Head of caudate nucleus (tissue), 42 donors: Measurements from ENCODE around the gene CCDC88A.
A peak's percentile ranks its signal among the peaks of the same experiment; 100 is the strongest.
"Not testable (repeated sequence)": the region's sequence is repeated elsewhere in the genome, so short reads cannot be mapped to it uniquely, and the experiment has no call there.

Experiments
- DNase-seq, 42 donors: peaks; one replicate each; pipeline versions ENCODE4 v3.0.0 to v3.0.0-alpha.2; 2020 to 2021; ENCODE audit warnings: mixed read lengths in 7 of 42
- intact Hi-C: fragments of 100-400 bp; cut with DNase I; formaldehyde crosslinking; loops from one replicate; pipeline ENCODE4 v1.15.0; 2022

CCDC88A gene

DNA sequence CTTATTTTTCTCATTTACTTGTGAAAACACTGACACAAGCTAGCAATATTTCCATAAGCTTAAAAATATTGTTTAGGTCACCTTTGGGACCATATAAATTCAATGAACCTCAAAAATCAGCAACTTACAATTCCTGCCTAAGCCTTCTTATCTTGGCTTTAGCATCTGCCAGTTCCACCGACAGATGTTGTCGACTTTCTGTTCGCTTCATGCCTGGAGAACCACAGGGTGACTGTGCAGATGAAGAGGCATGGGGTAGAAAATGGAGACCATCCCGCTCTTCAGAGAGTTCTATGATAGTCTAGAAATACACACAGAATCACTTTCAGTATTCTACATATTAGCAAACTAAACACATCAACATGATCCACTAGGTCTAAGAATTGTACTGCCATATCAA is 64.2 kb downstream of the CCDC88A start:
- DNase-seq = no peak
- intact Hi-C loops = loop anchor here (10.0 kb wide), 1 partner anchor 81 kb away; no protein-coding TSS in a partner anchor

GRCh38 chr2:55351672-55352071 is 68.0 kb downstream of the CCDC88A start:
- intact Hi-C loops = loop anchor here (10.0 kb wide), 1 partner anchor 77 kb away; no protein-coding TSS in a partner anchor
- no peak for DNase-seq

GRCh38 chr2:55345064-55345463 is 74.6 kb downstream of the CCDC88A start:
- intact Hi-C loops = no loop called here
- DNase-seq = no peak

GRCh38 chr2:55338268-55338667 is 81.4 kb downstream of the CCDC88A start:
- intact Hi-C loops = no loop called here
- DNase-seq = no peak

GRCh38 chr2:55334728-55335127 is 84.9 kb downstream of the CCDC88A start:
- DNase-seq = no peak
- intact Hi-C loops = no loop called here

- DNase-seq = no peak
- intact Hi-C loops = no loop called here
Observed at GRCh38 chr2:55330541-55331297, 88.9 kb downstream of the CCDC88A start.

DNA sequence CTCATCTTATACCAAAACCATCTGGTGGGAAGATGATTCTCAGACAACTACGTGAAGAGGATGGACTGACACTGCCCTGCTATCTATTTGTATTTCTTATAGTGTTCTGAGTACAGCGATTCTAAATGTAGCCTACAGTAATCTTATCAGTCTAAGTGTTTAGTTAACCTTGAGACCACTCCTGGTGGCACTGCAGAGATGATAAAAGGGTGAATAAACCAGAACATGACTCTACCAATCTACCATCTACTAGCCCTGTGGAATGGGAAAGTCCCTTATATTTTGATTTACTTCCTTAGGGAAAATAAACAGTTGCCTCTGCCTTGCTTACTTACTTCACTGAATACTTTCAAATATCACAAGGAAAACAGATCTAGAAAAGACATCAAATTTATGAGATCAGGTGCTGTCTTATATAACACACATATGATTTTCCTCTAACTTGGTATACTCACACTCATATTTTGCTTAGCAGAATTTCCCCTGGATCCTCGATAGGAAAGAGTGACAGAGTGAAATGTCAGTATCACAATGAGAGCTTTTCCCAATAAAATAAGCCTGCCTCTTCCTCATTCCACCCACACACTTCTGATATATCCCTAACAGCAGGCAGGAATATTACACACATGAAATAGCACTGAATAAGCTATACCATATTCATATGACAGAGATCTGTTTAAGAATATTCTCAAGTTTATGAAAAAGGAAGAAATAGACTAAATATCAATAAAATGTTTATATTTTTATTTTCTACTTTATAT is 92.0 kb downstream of the CCDC88A start:
- intact Hi-C loops = no loop called here
- DNase-seq = no peak

DNA sequence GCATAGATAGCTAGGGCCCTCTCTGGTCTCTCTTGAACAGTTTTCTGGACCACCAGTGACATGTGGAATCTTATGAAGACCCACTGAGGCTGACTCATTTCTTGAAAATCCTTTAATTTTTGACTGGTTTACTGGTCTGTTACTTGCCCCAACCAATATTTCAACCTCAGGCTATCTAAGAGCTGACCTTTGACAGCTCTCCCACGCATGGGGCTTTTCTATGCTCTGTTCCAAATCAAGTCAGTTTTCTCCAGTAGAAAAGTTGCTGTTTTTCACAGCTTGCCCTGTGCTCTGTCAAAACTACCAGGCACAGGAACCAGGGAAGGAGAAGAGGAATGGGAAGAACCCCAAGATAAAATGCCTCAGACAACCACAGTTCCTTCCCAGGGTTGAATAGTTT is 104.7 kb downstream of the CCDC88A start:
- no peak for DNase-seq
- intact Hi-C loops = no loop called here

- intact Hi-C loops = no loop called here
Observed at GRCh38 chr2:55311444-55311870, 108.2 kb downstream of the CCDC88A start.

DNA sequence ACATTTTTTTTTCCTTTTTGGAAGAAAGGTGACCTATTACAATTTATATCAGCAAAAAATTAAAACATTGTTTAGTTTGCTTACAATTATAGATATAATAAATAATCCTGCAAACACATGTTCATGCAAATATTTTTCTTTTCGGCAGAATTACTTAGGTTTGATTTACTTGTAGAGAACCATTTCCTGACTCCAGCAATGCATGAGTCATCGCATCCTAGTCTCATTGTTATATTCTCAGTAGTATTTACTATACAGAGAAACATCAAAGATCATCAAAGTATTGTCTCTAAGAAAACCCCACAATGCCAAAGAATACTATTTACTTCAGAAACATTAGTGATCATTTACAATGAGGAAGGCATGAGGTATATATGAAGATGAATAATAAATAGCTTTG is 110.2 kb downstream of the CCDC88A start:
- DNase-seq = no peak
- intact Hi-C loops = no loop called here

More at GRCh38 chr2:55311444-55311870, 108.2 kb downstream of the CCDC88A start:
- DNase-seq = no peak

- DNase-seq = no peak
- intact Hi-C loops = no loop called here
Observed at GRCh38 chr2:55302241-55302640, 117.4 kb downstream of the CCDC88A start.

- no peak for DNase-seq
Observed at GRCh38 chr2:55301277-55301676, 118.4 kb downstream of the CCDC88A start.

GRCh38 chr2:55296393-55296792 is 123.3 kb downstream of the CCDC88A start:
- no peak for DNase-seq
- intact Hi-C loops = no loop called here

More at GRCh38 chr2:55301277-55301676, 118.4 kb downstream of the CCDC88A start:
- intact Hi-C loops = no loop called here

GRCh38 chr2:55283083-55283482 is 136.6 kb downstream of the CCDC88A start:
- DNase-seq = no peak
- intact Hi-C loops = loop anchor here (5.0 kb wide), 1 partner anchor 139 kb away; no protein-coding TSS in a partner anchor

- intact Hi-C loops = loop anchor here (5.0 kb wide), 1 partner anchor 140 kb away; no protein-coding TSS in a partner anchor
- peak; percentile 58 to 92 (median 86) for DNase-seq
Observed at GRCh38 chr2:55282110-55282917, 137.3 kb downstream of the CCDC88A start.

DNA sequence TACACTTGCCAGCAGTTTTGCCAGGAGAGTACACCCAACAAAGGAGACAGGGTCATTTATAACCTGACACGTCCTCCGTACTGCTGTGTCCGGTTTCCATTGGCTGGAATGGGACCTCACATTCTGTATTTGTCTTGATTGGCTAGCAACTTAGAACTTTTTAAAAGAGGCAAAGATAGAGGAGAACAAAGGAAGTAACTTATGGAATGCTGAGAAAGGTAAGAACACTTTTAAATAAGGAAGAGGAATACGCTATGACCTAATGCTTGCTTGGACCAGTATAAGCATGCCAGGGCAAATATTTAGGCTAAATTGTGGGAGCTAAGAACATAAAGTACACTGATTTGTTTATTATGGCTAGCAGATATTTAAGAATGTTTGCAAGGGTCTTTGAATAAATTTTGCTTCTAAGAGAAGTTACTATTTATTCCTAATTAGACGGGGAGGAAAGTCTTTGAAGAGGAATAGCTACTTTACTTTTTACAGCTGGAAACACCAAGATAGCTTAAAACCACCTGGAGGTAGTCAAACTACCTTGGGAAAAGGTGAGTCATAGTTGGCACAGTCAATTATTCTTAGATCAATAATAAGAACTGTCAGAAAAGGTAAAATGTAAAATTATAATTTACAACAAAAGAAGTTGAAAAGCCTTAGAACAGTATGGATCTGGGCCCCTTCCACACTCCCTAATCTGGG is 138.7 kb downstream of the CCDC88A start:
- intact Hi-C loops = loop anchor here (5.0 kb wide), 1 partner anchor 141 kb away; no protein-coding TSS in a partner anchor
- not testable (repeated sequence) for DNase-seq

GRCh38 chr2:55279859-55280424 is 139.7 kb downstream of the CCDC88A start:
- not testable (repeated sequence) for DNase-seq
- intact Hi-C loops = loop anchor here (5.0 to 10.0 kb wide), 2 partner anchors 75 to 142 kb away; no protein-coding TSS in a partner anchor

GRCh38 chr2:55279214-55279835 is 140.3 kb downstream of the CCDC88A start:
- intact Hi-C loops = loop anchor here (10.0 kb wide), 1 partner anchor 75 kb away; no protein-coding TSS in a partner anchor
- not testable (repeated sequence) for DNase-seq
